GM23248 (cell line): ENCODE measurements around the gene CTSF.

Experiments used
- EZH2 ChIP-seq: fragments of 200-600 bp; sonication (generic); IDR thresholded peaks from 2 replicates; pipeline ENCODE4 v1.6.1; 2018; ENCODE audit warnings: antibody characterized with exemption, mild to moderate bottlenecking; ENCODE audit not compliant: insufficient read depth, poor library complexity, severe bottlenecking
- EZH2phosphoT487 ChIP-seq: fragments of 200-600 bp; sonication (generic); IDR thresholded peaks from 2 replicates; pipeline ENCODE4 v1.6.1; 2018; ENCODE audit warnings: antibody characterized with exemption, moderate library complexity, mild to moderate bottlenecking, low read depth; ENCODE audit not compliant: insufficient read depth

DNA sequence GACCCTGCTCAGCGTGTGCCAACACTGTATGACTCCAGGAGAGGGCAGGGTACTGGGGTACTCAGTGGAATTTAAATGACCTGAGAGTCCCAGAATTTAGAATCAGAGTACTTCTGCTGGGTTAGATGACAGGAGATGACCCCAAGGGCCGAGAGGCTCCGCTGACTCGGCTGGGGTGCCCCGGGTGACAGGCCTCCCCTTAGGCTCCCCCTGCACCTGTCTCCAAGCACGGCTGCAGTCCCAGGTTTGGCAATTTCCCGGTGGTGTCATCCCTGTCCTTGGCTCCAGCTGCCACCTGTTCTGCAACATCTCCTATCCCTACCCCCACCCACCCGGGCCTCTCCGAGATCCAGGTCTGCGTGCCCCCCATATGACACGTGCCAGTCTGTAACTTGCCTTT lies 20.4 kb downstream of the CTSF start:
- TF ChIP-seq EZH2phosphoT487 (no peak), EZH2 (no peak)
